Activated T-helper 9 cell treated with anti-CD3 and anti-CD28 coated beads, Interleukin-2, amount 50 U/mL, for 16 hours (primary cell): ENCODE results near the gene WDR88.
"Not testable (repeated sequence)": the region's sequence is repeated elsewhere in the genome, so short reads cannot be mapped to it uniquely, and the experiment has no call there.

ENCODE experiments used
- DNase-seq: peaks from one replicate; pipeline ENCODE4 v3.0.0-alpha.2; 2020; ENCODE audit warnings: low read depth

WDR88 gene

GRCh38 chr19:33129901-33130300, 2.0 kb upstream of the WDR88 start:
- DNase-seq = no peak

GRCh38 chr19:33130433-33130832, 1.5 kb upstream of the WDR88 start:
- DNase-seq = no peak

GRCh38 chr19:33132425-33132824, 511 bp downstream of the WDR88 start:
- DNase-seq = no peak

GRCh38 chr19:33133438-33134031, 1.6 kb downstream of the WDR88 start:
- no peak for DNase-seq

GRCh38 chr19:33134571-33135041, 2.7 kb downstream of the WDR88 start:
- peak; percentile 26 for DNase-seq

- no peak for DNase-seq
Observed at GRCh38 chr19:33139165-33139564, 7.3 kb downstream of the WDR88 start.

DNA sequence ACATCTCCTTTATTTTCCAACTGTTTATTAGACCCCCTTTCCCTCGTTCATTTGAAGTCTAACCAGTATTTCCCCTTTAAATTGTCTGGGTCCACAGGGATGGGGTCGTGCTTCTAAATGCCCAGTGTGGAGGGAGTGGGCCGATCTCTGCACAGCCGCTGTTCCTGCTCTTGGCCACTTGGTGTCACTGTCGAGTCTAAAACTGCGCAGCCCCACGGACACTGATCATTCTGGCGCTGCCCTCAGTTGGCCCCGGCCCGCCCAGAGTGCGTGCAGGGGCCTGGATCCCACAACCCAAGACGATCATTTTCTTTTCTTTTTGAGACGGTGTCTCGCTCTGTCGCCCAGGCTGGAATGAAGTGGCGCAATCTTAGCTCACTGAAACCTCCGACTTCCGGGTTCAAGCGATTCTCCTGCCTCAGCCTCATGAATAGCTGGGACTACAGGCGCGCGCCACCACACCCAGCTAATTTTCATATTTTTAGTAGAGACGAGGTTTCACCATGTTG, 12.0 kb downstream of the WDR88 start:
- DNase-seq = peak; percentile 33

GRCh38 chr19:33146209-33146608, 14.3 kb downstream of the WDR88 start:
- no peak for DNase-seq

- no peak for DNase-seq
Observed at GRCh38 chr19:33147538-33147937, 15.6 kb downstream of the WDR88 start.

- no peak for DNase-seq
Observed at GRCh38 chr19:33150852-33151518, 19.1 kb downstream of the WDR88 start.

DNA sequence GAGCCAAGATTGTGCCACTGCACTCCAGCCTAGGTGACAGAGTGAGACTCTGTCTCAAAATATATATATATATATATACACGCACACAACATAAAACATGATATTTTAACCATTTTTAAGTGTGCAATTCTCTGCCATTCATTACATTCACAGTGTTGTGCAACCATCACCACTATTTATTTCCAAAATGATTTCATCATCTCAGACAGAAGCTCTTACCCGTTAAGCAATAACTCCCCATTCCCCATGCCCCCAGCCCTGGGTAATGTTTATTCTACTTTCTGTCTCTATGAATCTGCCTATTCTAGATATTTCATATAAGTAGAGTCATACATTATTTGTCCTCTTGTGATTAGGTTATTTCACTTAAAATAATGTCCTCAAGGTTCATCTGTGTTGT, 20.3 kb downstream of the WDR88 start:
- no peak for DNase-seq

DNA sequence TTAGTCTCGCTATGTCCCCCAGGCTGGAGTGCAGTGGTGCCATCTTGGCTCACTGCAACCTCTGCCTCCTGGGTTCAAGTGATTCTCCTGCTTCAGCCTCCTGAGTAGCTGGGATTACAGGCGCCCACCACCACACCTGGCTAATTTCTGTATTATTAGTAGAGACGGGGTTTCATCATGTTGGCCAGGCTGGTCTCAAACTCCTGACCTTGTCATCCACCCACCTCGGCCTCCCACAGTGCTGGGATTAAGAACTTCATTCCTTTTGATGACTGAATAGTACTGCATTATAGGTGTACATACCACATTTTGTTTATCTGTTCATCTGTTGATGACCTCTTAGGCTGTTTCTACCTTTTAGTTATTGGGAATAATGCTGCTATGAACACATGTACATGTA, 20.7 kb downstream of the WDR88 start:
- not testable (repeated sequence) for DNase-seq

GRCh38 chr19:33154313-33154712, 22.4 kb downstream of the WDR88 start:
- not testable (repeated sequence) for DNase-seq

GRCh38 chr19:33156334-33156733, 24.4 kb downstream of the WDR88 start:
- DNase-seq = no peak

GRCh38 chr19:33157906-33158305, 26.0 kb downstream of the WDR88 start:
- no peak for DNase-seq

- no peak for DNase-seq
Observed at GRCh38 chr19:33158365-33158764, 26.5 kb downstream of the WDR88 start.

- DNase-seq = no peak
Observed at GRCh38 chr19:33159149-33159548, 27.2 kb downstream of the WDR88 start.

DNA sequence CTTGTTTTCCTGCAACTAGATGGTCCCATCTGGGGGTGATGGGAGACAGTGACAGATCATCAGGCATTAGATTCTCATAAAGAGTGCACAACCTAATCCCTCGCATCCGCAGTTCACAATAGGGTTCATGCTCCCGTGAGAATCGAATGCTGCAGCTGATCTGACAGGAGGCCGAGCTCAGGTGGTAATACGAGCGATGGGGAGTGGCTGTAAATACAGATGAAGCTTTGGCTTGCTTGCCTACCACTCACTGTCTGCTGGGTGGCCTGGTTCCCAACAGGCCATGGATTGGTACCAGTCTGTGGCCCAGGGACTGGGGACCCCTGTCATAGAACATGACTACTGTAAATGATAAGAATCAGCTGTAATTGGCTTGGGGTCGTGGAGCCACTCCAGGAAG, 28.0 kb downstream of the WDR88 start:
- DNase-seq = no peak

GRCh38 chr19:33161201-33161600, 29.3 kb downstream of the WDR88 start:
- no peak for DNase-seq

- DNase-seq = no peak
Observed at GRCh38 chr19:33163481-33163880, 31.6 kb downstream of the WDR88 start.

GRCh38 chr19:33166037-33166436, 34.1 kb downstream of the WDR88 start:
- not testable (repeated sequence) for DNase-seq

DNA sequence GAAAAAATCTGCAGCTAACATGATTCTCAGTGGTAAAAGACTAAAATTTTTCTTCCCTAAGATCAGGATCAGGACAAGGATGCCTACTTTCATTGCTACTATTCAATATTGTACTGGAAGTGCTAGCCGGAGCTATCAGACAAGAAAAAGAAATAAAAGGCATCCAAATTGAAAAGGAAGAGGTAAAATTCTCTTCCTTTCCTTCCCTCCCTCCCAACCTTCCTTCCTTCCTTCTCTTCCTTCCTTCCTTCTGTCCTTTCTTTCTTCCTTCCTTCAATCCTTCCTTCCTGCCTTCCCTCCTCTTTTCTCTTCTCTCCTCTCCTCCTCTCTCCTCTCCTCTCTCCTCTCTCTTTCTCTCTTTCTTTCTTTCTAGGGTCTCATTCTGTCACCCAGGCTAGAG, 35.5 kb downstream of the WDR88 start:
- DNase-seq = no peak

DNA sequence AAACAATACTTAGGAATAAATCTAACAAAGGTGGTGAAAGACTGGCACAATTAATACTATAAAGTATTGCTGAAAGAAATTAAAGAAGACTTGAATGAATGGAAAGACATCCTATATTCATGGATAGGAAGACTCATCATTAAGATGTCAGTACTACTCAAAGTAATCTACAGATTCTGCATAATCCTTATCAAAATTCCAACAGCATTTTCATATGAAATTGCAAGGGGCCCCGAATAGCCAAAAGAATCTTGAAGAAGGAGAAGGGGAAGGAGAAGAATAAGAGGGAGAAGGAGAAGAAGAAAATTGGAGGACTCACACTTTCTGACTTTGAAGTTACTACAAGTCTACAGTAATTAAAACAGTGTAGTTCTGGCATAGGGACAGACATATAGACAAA, 36.6 kb downstream of the WDR88 start:
- no peak for DNase-seq
